Kidney epithelial cell (primary cell): ENCODE measurements around the gene CCL4. TPM values are rescaled to one million over a fixed set of nuclear protein-coding genes. Genes with fewer than 3 reads are reported as not detected.
"Not testable (repeated sequence)": the region's sequence is repeated elsewhere in the genome, so short reads cannot be mapped to it uniquely, and the experiment has no call there.

Experiments used
- DNase-seq: peaks from one replicate; pipeline ENCODE4 v3.0.0-alpha.2; 2010; ENCODE audit warnings: low read depth
- H3K27me3 ChIP-seq: 2 replicates; pipeline ENCODE4 v1.6.0; 2011; ENCODE audit warnings: low read length; ENCODE audit not compliant: control insufficient read depth, insufficient read depth
- H3K36me3 ChIP-seq: 2 replicates; pipeline ENCODE4 v1.5.1; 2011; ENCODE audit warnings: low read length; ENCODE audit not compliant: control insufficient read depth, insufficient read depth
- H3K4me3 ChIP-seq: 2 replicates; pipeline ENCODE4 v1.5.1; 2011; ENCODE audit warnings: low read depth, mild to moderate bottlenecking, control low read depth, low read length
- total RNA-seq: library from RNA; depleted of rRNA; stranded (reverse); fragments of >200 nt; gene quantifications from 2 replicates; pipeline ENCODE4 v1.2.3, GENCODE V29; 2015
- TF ChIP-seq, protein P1 (sequence below): IDR thresholded peaks from 2 replicates; pipeline ENCODE4 v1.5.1; 2011; ENCODE audit warnings: mild to moderate bottlenecking, moderate library complexity, low read length, control low read depth, inconsistent platforms; ENCODE audit not compliant: insufficient read depth, poor library complexity, severe bottlenecking

CCL4 gene
- total RNA-seq, 1 donor from 2014 or later: not detected

DNA sequence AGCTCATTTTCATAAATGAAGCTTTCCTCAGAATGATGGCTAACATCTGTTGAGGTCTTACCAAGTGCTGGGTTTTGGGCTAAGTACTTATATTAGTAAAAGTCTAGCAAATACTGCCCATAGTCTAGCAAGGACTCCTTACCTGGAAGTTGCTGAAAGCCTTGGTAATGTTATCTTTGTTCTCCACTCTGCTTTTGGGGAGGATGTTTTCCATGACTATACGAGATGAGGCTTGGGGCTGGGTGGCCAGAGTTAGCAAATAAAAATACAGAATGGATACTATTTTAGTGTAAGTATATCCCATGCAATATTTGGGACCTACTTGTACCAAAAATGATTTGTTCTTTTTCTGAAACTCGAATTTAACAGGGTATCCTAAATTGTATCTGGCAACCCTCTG, 31.9 kb upstream of the CCL4 start:
- TF ChIP-seq, protein P1, sequence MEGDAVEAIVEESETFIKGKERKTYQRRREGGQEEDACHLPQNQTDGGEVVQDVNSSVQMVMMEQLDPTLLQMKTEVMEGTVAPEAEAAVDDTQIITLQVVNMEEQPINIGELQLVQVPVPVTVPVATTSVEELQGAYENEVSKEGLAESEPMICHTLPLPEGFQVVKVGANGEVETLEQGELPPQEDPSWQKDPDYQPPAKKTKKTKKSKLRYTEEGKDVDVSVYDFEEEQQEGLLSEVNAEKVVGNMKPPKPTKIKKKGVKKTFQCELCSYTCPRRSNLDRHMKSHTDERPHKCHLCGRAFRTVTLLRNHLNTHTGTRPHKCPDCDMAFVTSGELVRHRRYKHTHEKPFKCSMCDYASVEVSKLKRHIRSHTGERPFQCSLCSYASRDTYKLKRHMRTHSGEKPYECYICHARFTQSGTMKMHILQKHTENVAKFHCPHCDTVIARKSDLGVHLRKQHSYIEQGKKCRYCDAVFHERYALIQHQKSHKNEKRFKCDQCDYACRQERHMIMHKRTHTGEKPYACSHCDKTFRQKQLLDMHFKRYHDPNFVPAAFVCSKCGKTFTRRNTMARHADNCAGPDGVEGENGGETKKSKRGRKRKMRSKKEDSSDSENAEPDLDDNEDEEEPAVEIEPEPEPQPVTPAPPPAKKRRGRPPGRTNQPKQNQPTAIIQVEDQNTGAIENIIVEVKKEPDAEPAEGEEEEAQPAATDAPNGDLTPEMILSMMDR: no peak
- H3K27me3 ChIP-seq: no peaks in the 10 kb centered on the region
- no peaks in the 10 kb centered on the region for H3K36me3 ChIP-seq
- no peak for DNase-seq
- no peak overlapping the region for H3K4me3 ChIP-seq

DNA sequence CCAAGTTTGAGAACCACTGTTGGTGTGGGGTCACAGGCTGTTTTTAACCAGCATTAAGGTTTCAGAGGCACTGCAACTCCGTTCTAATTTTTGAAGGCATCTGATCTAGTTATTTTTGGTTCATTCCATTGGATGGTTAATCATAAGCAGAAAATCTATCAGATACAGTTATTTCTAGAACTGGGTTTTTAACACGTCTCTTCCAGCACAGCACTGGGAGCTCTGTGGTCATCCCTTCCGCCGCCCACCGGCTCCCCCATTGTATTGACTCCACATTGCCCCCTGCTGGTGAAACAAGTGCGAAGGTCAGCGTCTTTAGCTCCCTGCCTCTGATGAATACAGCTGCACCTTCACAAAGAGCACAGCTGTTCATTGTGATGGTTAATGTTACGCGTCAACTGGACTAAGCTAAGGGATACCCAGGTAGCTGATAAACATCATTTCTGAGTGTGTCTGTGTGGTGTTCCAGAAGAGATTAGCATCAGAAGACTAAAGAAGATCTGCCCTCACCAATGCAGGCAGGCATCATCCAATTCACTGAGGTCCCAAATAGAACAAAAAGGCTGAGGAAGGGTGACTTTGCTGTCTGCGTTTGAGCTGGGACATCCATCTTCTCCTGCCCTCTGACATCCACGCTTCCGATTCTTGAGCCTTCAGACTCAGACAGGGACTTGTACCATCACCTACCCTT, 31.1 kb upstream of the CCL4 start:
- H3K36me3 ChIP-seq: no peaks in the 10 kb centered on the region
- H3K4me3 ChIP-seq: no peak overlapping the region
- TF ChIP-seq, protein P1: peak; percentile 64
- no peaks in the 10 kb centered on the region for H3K27me3 ChIP-seq
- no peak for DNase-seq

DNA sequence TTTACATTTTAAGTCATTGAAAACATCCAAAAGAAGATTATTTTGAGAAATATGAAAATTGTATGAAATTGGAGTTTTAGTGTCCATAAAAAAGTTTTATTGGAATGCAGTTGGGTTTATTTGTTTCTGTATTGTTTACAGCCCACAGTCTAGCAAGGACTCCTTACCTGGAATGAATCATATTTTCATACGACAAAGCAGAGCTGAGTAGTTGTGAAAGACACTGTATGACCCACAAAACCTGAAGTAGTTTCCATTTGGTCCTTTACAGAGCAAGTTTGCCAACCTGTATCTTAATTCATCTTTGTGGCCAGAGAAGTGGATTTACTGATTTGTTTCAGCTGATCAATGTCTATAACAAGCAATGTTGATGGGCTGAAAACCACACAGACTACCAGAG, 29.3 kb upstream of the CCL4 start:
- no peaks in the 10 kb centered on the region for H3K36me3 ChIP-seq
- H3K27me3 ChIP-seq: no peaks in the 10 kb centered on the region
- H3K4me3 ChIP-seq: no peak overlapping the region
- TF ChIP-seq, protein P1: no peak
- DNase-seq: no peak

DNA sequence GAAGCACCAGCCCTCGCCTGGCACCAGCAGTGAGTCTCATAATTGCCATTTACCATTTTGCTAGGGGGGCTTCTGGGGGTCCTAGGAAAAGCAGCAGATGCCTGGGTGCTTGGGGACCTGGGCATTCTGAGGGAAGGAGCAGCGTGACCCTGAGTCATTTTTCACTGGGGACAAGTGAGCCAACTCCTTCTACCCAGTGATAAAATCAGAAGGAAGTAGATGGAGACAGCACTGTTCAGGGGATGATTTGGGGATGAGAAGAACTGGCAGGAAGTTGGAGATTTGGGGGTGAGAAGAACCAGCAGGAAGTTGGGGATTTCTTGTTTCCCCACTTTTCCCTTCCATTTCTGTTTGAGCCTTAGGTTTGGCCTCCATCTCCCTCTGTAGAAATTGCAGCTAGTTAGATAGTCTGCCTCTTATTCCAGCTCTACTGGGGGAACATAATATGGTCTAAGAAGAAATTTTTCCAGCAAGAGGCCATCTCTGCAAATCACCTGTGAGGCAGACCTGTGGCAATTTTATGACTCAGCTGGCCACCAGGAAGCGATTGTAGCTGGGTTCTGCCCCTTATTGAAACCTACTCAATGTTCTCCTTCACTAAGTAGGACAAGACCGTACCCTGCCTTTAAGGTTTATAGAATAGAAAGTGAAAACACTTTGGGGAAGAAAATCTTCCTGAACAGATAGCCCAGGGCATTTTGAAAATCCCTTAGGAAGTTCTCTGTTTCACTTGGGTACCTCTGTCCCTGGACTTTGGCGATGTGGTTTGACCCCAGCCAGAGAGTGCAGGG, 21.8 kb upstream of the CCL4 start:
- H3K27me3 ChIP-seq: not testable (repeated sequence)

DNA sequence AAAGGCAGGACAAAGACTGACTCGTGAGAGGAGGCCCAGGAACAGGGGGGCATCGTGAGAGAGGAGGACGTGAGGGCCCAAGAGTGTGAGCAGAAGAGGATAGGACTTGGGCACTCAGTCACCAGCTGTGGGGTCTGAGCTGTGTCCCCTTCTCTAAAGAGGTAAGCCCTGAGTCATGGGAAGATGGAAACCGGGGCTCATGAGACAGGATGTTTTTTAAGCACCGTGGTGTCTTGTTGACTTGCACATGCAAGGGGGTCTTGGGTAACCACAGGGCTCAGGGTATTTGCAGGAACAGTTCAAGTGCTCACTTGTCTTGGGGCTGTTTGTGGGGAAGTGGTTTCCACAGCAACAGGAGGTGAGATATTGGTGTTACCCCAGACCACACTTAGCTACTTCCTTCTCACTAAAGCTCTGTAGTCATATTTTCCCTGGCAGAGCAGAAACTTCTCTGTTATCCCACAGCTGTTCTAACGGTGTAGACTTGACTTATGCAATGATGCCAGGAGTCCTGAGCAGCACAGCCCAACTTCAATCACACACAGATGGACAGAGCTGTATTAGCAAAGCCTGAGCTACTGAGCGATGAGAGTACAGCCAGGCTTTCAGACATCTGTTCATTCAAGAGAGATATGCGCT, 21.0 kb upstream of the CCL4 start:
- not testable (repeated sequence) for H3K4me3 ChIP-seq, H3K27me3 ChIP-seq, DNase-seq, H3K36me3 ChIP-seq

More for the DNA sequence above, 21.8 kb upstream of the CCL4 start:
- H3K36me3 ChIP-seq, DNase-seq, H3K4me3 ChIP-seq: not testable (repeated sequence)

DNA sequence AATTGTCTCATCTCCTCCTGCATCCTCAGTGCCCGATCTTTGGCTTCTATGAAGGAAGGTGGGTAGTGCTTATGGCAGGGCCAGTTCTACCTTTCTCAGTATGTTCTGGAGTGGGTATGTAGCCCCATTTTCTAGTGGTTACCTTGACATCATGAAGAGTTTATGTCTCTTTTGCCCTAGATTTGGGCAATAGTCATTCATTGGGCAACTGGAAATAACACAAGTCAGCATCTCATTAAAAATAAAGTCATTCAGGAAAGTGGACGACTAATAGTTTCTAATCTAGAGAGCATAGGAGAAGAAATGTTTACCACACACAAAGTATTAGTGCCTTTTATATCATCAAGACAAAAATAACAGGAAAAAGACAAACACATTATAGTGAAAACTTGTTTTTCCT, 19.9 kb upstream of the CCL4 start:
- H3K36me3 ChIP-seq, DNase-seq, H3K27me3 ChIP-seq, H3K4me3 ChIP-seq: not testable (repeated sequence)

DNA sequence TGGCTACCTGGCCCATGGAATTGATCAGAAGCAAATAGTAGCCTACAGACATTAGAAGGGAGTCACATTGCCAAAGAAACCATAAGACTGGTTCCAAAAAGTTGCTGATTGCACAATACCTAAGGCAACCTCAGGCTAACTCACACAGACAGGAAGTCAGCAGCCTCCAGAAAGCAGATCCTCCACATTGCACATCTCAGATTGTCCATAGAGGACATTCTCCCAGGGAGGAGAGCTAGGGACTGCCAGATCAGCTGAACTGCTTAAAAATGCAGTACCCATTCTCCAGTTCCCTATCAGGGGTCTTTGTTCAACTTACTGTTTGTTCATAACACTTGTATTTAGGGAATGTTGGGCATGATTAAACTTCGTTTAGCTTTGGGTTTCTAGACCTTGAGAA, 17.9 kb upstream of the CCL4 start:
- H3K27me3 ChIP-seq: no peaks in the 10 kb centered on the region
- DNase-seq: no peak
- H3K4me3 ChIP-seq: no peak overlapping the region
- no peaks in the 10 kb centered on the region for H3K36me3 ChIP-seq
- TF ChIP-seq, protein P1: no peak
